PC-3 (cell line): ENCODE measurements around the gene SLC6A3. TPM values are rescaled to one million over a fixed set of nuclear protein-coding genes. Genes with fewer than 3 reads are reported as not detected.

Experiments
- ATAC-seq: fragments of 200-7000 bp; cut with Tn5 transposase; 2 replicates; pipeline ENCODE4 v1.9.1; 2020; ENCODE audit warnings: mild to moderate bottlenecking, moderate library complexity
- BruUV-seq: library from RNA; stranded (reverse); fragments of 400-500 nt; replicated peaks from 2 replicates; lab custom pipeline; 2021; lab: Mats Ljungman, UMichigan
- CTCF ChIA-PET: fragments of 300-600 bp; sonication (Branson Sonifier 250); formaldehyde crosslinking; loops from one replicate; lab custom pipeline; 2022; ENCODE audit warnings: antibody characterized with exemption; lab: Charles Lee
- POLR2A ChIA-PET: fragments of 300-600 bp; sonication (Branson Sonifier 250); formaldehyde crosslinking; loops from one replicate; lab custom pipeline; 2022; ENCODE audit warnings: antibody characterized with exemption; ENCODE audit not compliant: unreplicated experiment; lab: Charles Lee
- DNase-seq: peaks from one replicate; pipeline ENCODE4 v3.0.0-alpha.2; 2015
- H2AFZ ChIP-seq: fragments of 300-600 bp; sonication (generic); 2 replicates; pipeline ENCODE4 v1.6.0; 2016; ENCODE audit warnings: antibody characterized with exemption, low read length
- H3F3A ChIP-seq: fragments of 300-600 bp; sonication (generic); one replicate; pipeline ENCODE4 v1.6.0; 2017; ENCODE audit warnings: antibody characterized with exemption, low read length, control low read depth, mild to moderate bottlenecking; ENCODE audit not compliant: unreplicated experiment
- H3K27ac ChIP-seq: fragments of 300-600 bp; sonication (generic); 2 replicates; pipeline ENCODE4 v1.5.1; 2016; ENCODE audit warnings: mild to moderate bottlenecking, low read length
- H3K27me3 ChIP-seq: fragments of 300-600 bp; sonication (generic); 2 replicates; pipeline ENCODE4 v1.6.1; 2016; ENCODE audit warnings: low read length, mixed read lengths
- H3K36me3 ChIP-seq: fragments of 300-600 bp; sonication (generic); 2 replicates; pipeline ENCODE4 v1.6.1; 2016; ENCODE audit warnings: low read depth, mixed run types, low read length, mixed read lengths
- H3K4me1 ChIP-seq: fragments of 300-600 bp; sonication (generic); 2 replicates; pipeline ENCODE4 v1.5.1; 2016; ENCODE audit warnings: low read length; ENCODE audit not compliant: insufficient read depth
- H3K4me2 ChIP-seq: fragments of 300-600 bp; sonication (generic); 2 replicates; pipeline ENCODE4 v1.6.0; 2016; ENCODE audit warnings: low read length
- H3K4me3 ChIP-seq: fragments of 300-600 bp; sonication (generic); 2 replicates; pipeline ENCODE4 v1.5.1; 2016; ENCODE audit warnings: mild to moderate bottlenecking, low read length, mixed read lengths
- H3K79me2 ChIP-seq: fragments of 300-600 bp; sonication (generic); 2 replicates; pipeline ENCODE4 v1.6.1; 2017; ENCODE audit warnings: low read length, mixed read lengths
- H3K9ac ChIP-seq: fragments of 300-600 bp; sonication (generic); 2 replicates; pipeline ENCODE4 v1.6.0; 2016; ENCODE audit warnings: mild to moderate bottlenecking, low read length
- H3K9me2 ChIP-seq: fragments of 300-600 bp; sonication (generic); replicated peaks from 2 replicates; pipeline ENCODE4 v1.6.1; 2016; ENCODE audit warnings: mixed run types, low read length, mixed read lengths
- H3K9me3 ChIP-seq: fragments of 300-600 bp; sonication (generic); 2 replicates; pipeline ENCODE4 v1.6.1; 2016; ENCODE audit warnings: low read length, mixed read lengths
- H4K20me1 ChIP-seq: fragments of 300-600 bp; sonication (generic); 2 replicates; pipeline ENCODE4 v1.6.1; 2016; ENCODE audit warnings: low read length, mixed read lengths
- CTCF ChIP-seq: fragments of 300-600 bp; sonication (generic); conservative IDR thresholded peaks from 2 replicates; pipeline ENCODE4 v1.5.1; 2017; ENCODE audit warnings: antibody characterized with exemption, low read depth, mild to moderate bottlenecking, low read length
- EZH2 ChIP-seq: fragments of 300-600 bp; sonication (generic); IDR thresholded peaks from one replicate; pipeline ENCODE4 v1.6.1; 2017; ENCODE audit warnings: antibody characterized with exemption, mild to moderate bottlenecking, low read length; ENCODE audit not compliant: unreplicated experiment
- EZH2phosphoT487 ChIP-seq: fragments of 300-600 bp; sonication (generic); IDR thresholded peaks from 2 replicates; pipeline ENCODE4 v1.6.1; 2018; ENCODE audit warnings: mild to moderate bottlenecking, antibody characterized with exemption, low read length, borderline replicate concordance
- intact Hi-C: fragments of 100-400 bp; cut with micrococcal nuclease; formaldehyde crosslinking; loops from 2 replicates; pipeline ENCODE4 v1.9.0; 2023
- total RNA-seq: library from RNA; depleted of rRNA; stranded (reverse); fragments of >200 nt; gene quantifications from 2 replicates; pipeline ENCODE4 v1.2.3, GENCODE V29; 2014

Gene SLC6A3
- total RNA-seq, 1 experiment from 2014 or later, result not detected

GRCh38 chr5:1445689-1446601 lies 705 bp upstream of the SLC6A3 start:
- H3F3A ChIP-seq, result no peaks in the 10 kb centered on the region
- H3K4me3 ChIP-seq, result no peak overlapping the region

GRCh38 chr5:1444361-1445189 lies 665 bp downstream of the SLC6A3 start:
- Histone ChIP-seq H3F3A (no peaks in the 10 kb centered on the region), H3K27ac (no peak overlapping the region), H3K27me3 (peaks cover 22% of the 10 kb centered on the region; the same call in 1 of the 2 replicates), H3K4me1 (no peaks in the 10 kb centered on the region), H3K79me2 (no peaks in the 10 kb centered on the region), H3K9ac (no peak overlapping the region), H3K4me2 (no peak overlapping the region), H4K20me1 (no peaks in the 10 kb centered on the region), H3K4me3 (no peak overlapping the region), H3K36me3 (no peaks in the 10 kb centered on the region), H2AFZ (no peak overlapping the region), H3K9me3 (no peaks in the 10 kb centered on the region), H3K9me2 (no peaks in the 10 kb centered on the region)
- ATAC-seq (no peak), DNase-seq (no peak)
- ChIA-PET POLR2A (no interaction called here), CTCF (no interaction called here)
- no TSS peak for BruUV-seq
- intact Hi-C loops, result no loop called here
- no peak for TF ChIP-seq EZH2phosphoT487

More at GRCh38 chr5:1445689-1446601, 705 bp upstream of the SLC6A3 start:
- no peak for ATAC-seq
- Histone ChIP-seq H2AFZ (no peak overlapping the region), H3K4me2 (no peak overlapping the region), H3K27ac (no peak overlapping the region), H3K27me3 (peaks cover 15% of the 10 kb centered on the region; the same call in 1 of the 2 replicates), H3K4me1 (no peaks in the 10 kb centered on the region), H3K9ac (no peak overlapping the region), H3K9me3 (no peaks in the 10 kb centered on the region), H3K36me3 (no peaks in the 10 kb centered on the region), H3K9me2 (no peaks in the 10 kb centered on the region), H4K20me1 (no peaks in the 10 kb centered on the region), H3K79me2 (no peaks in the 10 kb centered on the region)
- TF ChIP-seq CTCF (no peak), EZH2phosphoT487 (no peak), EZH2 (no peak)
- CTCF ChIA-PET, result no interaction called here
- intact Hi-C loops, result no loop called here
- no peak for DNase-seq
- POLR2A ChIA-PET, result no interaction called here
- no TSS peak for BruUV-seq

- Histone ChIP-seq H3K36me3 (no peaks in the 10 kb centered on the region), H3F3A (no peaks in the 10 kb centered on the region), H3K4me3 (no peak overlapping the region), H2AFZ (no peak overlapping the region), H3K79me2 (no peaks in the 10 kb centered on the region), H3K9me3 (no peaks in the 10 kb centered on the region), H3K4me1 (no peaks in the 10 kb centered on the region), H4K20me1 (no peaks in the 10 kb centered on the region), H3K27ac (no peak overlapping the region), H3K27me3 (peaks cover 22% of the 10 kb centered on the region; the same call in 1 of the 2 replicates), H3K9me2 (no peaks in the 10 kb centered on the region), H3K9ac (no peak overlapping the region), H3K4me2 (no peak overlapping the region)
- ATAC-seq, result no peak
- intact Hi-C loops, result no loop called here
- POLR2A ChIA-PET, result no interaction called here
- no peak for TF ChIP-seq EZH2phosphoT487
- no peak for TF ChIP-seq EZH2
- TF ChIP-seq CTCF, result no peak
- no peak for DNase-seq
- no TSS peak for BruUV-seq
- CTCF ChIA-PET, result interaction anchor here (0.6 kb wide), 1 partner anchor 235 kb away, joined by 3 read pairs; no protein-coding TSS in a partner anchor
These were observed 1.3 kb downstream of the SLC6A3 start for GRCh38 chr5:1443991-1444360.
